Stimulated activated memory B cell treated with anti-CD40 and anti-IgM and Interleukin-4, amounts not matched to agents 10 μg/mL and 1 μg/mL and 100 μg/mL, for 72 hours (primary cell): Measurements from ENCODE around the gene PGLYRP1.
A peak's percentile ranks its signal among the peaks of the same experiment; 100 is the strongest.

ENCODE experiments used
- ATAC-seq: fragments of 150-1000 bp; cut with Tn5 transposase; 2 replicates; pipeline ENCODE4 v1.10.0; 2021
- H3K27ac Mint-ChIP-seq: one replicate; pipeline ENCODE4 v1.8.0; 2022; ENCODE audit warnings: mild to moderate bottlenecking, mixed read lengths
- H3K27me3 Mint-ChIP-seq: one replicate; pipeline ENCODE4 v1.8.0; 2022; ENCODE audit warnings: mixed read lengths
- H3K36me3 Mint-ChIP-seq: one replicate; pipeline ENCODE4 v1.8.0; 2022; ENCODE audit warnings: mixed read lengths
- H3K4me1 Mint-ChIP-seq: one replicate; pipeline ENCODE4 v1.8.0; 2022; ENCODE audit warnings: mixed read lengths
- H3K4me3 Mint-ChIP-seq: one replicate; pipeline ENCODE4 v1.8.0; 2022; ENCODE audit warnings: mild to moderate bottlenecking, moderate library complexity, mixed read lengths
- H3K9me3 Mint-ChIP-seq: one replicate; pipeline ENCODE4 v1.8.0; 2022; ENCODE audit warnings: mixed read lengths

PGLYRP1 gene

DNA sequence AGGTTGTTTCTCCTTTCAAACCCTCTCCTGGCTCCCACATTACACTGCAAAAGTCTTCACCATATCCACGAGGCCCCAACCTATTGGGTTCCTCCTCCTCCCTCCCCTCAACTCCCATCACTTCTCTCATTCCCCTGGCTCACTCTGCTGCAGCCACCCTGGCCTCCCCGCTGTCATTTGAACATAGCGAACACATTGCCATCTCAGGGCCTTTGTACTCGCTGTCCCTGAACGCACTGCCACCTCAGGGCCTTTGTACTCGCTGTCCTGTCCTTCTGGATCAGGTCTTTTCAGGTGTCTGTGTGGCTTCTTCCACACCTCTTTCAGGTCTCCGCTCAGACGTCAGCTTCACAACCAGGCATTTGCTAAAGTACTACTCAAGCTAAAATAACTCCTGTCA, 25.9 kb downstream of the PGLYRP1 start:
- Mint-ChIP-seq H3K4me1 (peaks cover 27% of the 10 kb centered on the region), H3K9me3 (no peaks in the 10 kb centered on the region), H3K27me3 (peaks cover 26% of the 10 kb centered on the region), H3K27ac (no peak overlapping the region), H3K4me3 (peak overlapping the region; percentile 10), H3K36me3 (peaks cover 36% of the 10 kb centered on the region)
- no peak for ATAC-seq

- Mint-ChIP-seq H3K9me3 (no peaks in the 10 kb centered on the region), H3K27ac (no peak overlapping the region)
- no peak for ATAC-seq
These were observed 27.0 kb downstream of the PGLYRP1 start for GRCh38 chr19:45995715-45996385.

DNA sequence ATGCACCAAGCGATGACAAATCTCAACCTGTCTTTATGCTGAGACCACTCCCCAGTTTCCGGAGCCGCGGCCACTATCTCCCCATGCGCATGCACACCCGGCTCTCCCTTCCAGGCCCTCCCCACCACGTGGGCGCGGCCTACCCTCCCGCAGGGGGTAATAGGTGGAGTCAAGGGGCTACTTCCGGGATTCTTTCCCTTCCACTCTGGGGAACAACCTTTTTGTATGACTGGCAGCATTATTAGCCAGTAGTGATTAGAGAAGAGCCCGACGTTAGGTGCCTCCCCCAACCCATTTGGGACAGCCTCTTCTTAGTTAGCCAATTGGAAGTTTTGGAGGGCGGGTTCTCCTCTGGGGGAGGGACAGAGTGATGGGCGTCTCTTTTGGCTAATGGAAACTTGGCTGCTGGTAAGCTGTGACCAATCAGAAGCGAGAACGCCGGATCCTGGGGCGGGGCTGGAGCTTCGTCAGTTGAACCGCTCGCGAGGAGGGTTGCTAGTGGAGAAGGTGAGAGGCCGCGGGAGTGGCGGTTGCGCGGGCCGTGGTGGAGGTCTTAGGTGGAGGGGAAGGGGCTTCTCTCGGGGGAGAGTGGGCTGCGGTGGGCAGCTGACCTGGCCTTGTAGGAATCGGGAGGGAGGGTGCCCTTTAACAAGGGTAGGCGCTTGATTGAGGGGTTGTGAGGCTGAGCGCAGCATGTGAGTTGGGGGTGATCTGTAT, 27.7 kb downstream of the PGLYRP1 start, which contains the start of gene CCDC61:
TSS of gene CCDC61 (plus strand) at position 470 of the 717 bp plus-strand sequence. CDS start 7,552 bp downstream, outside the sequence.
- no peak within 1 kb of the TSS for H3K27ac Mint-ChIP-seq
- H3K27me3 Mint-ChIP-seq: peaks cover 24% of the 10 kb centered on the region
- H3K4me3 Mint-ChIP-seq: no peak within 1 kb of the TSS
- ATAC-seq: peak; percentile 99
- H3K36me3 Mint-ChIP-seq: peaks cover 30% of the 10 kb centered on the region
- no peaks in the 10 kb centered on the region for H3K9me3 Mint-ChIP-seq
- peaks cover 17% of the 10 kb centered on the region for H3K4me1 Mint-ChIP-seq

More at GRCh38 chr19:45995715-45996385, 27.0 kb downstream of the PGLYRP1 start:
- no peak overlapping the region for H3K4me3 Mint-ChIP-seq
- H3K4me1 Mint-ChIP-seq: peaks cover 24% of the 10 kb centered on the region
- peaks cover 24% of the 10 kb centered on the region for H3K27me3 Mint-ChIP-seq
- H3K36me3 Mint-ChIP-seq: peaks cover 36% of the 10 kb centered on the region

DNA sequence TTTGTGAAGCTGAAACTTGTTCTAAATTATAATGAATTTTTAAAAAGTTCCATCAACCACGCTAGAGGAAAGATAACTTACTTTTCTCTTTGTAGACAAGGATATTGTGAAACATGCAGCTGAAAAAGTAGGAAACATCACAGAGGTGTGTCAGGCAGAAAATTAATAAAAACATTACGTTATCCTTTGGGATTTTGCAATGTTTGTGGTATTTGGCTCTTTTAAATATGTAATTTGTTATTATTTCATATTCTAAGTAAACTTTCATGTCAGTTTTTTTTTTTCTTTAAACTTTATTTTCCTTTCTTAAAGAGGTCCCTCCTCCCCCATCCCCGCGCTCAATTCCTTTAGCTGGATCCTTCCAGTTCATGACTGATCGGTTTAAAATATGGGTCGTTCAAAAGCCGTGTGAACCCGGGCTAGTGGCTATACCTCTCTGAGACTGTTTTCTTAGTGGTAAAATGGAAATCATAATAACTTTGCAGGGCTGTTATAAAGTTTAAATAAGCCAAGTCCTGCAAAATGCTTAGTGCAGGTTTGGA, 28.3 kb downstream of the PGLYRP1 start:
- Mint-ChIP-seq H3K4me3 (no peak overlapping the region), H3K27me3 (peaks cover 24% of the 10 kb centered on the region), H3K36me3 (peaks cover 24% of the 10 kb centered on the region), H3K27ac (no peak overlapping the region), H3K9me3 (no peaks in the 10 kb centered on the region), H3K4me1 (peaks cover 11% of the 10 kb centered on the region)
- ATAC-seq: peak; percentile 4

- ATAC-seq: no peak
- Mint-ChIP-seq H3K27me3 (peaks cover 36% of the 10 kb centered on the region), H3K9me3 (no peaks in the 10 kb centered on the region), H3K4me1 (no peaks in the 10 kb centered on the region), H3K36me3 (no peaks in the 10 kb centered on the region), H3K27ac (no peak overlapping the region), H3K4me3 (no peak overlapping the region)
These were observed 32.6 kb downstream of the PGLYRP1 start for GRCh38 chr19:45990113-45990728.

DNA sequence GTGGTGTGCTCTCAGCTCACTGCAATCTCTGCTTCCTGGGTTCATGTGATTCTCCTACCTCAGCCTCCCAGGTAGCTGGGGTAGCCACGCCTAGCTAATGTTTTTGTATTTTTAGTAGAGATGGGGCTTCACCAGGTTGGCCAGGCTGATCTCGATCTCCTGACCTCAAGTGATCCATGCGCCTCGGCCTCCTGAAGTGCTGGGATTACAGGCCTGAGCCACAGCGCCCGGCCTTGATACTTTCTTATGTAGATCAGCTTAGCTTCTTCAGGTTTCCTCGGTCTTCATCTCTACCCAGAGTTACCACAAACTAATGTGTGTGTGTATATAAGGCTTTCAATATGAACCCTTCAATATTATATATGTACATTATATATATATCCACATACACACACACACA, 37.5 kb downstream of the PGLYRP1 start:
- Mint-ChIP-seq H3K27me3 (peaks cover 66% of the 10 kb centered on the region), H3K4me1 (no peaks in the 10 kb centered on the region), H3K4me3 (no peak overlapping the region), H3K9me3 (peaks cover 3% of the 10 kb centered on the region), H3K27ac (no peak overlapping the region), H3K36me3 (no peaks in the 10 kb centered on the region)
- no peak for ATAC-seq

- no peak for ATAC-seq
- Mint-ChIP-seq H3K36me3 (no peaks in the 10 kb centered on the region), H3K9me3 (peaks cover 3% of the 10 kb centered on the region), H3K4me1 (no peaks in the 10 kb centered on the region), H3K27ac (no peak overlapping the region), H3K4me3 (no peak overlapping the region), H3K27me3 (peaks cover 50% of the 10 kb centered on the region)
These were observed 41.5 kb downstream of the PGLYRP1 start for GRCh38 chr19:45981350-45981749.

- Mint-ChIP-seq H3K9me3 (no peaks in the 10 kb centered on the region), H3K4me3 (no peak overlapping the region), H3K36me3 (no peaks in the 10 kb centered on the region), H3K27me3 (peaks cover 58% of the 10 kb centered on the region), H3K27ac (no peak overlapping the region), H3K4me1 (no peaks in the 10 kb centered on the region)
- no peak for ATAC-seq
These were observed 44.7 kb downstream of the PGLYRP1 start for GRCh38 chr19:45978156-45978555.

DNA sequence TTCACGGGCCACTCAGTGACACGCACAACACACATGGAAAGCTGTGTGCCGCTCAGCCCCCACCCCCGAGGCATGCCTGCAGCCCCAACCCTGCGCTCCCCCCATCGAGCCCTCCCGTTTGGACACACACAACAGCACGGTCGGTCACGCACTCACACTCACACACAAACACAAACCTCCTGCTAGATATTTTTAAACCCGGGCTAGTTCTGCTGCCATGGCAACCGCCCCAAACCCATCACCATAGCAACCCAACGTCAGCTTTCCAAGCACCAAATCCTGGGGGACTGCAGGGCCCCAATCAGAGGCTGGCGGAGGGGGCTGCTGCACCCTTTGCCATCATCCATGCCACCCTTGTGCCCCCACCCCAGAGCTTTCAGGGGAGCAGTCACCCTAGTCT, 46.7 kb downstream of the PGLYRP1 start:
- ATAC-seq: no peak
- H3K4me3 Mint-ChIP-seq: no peak overlapping the region

DNA sequence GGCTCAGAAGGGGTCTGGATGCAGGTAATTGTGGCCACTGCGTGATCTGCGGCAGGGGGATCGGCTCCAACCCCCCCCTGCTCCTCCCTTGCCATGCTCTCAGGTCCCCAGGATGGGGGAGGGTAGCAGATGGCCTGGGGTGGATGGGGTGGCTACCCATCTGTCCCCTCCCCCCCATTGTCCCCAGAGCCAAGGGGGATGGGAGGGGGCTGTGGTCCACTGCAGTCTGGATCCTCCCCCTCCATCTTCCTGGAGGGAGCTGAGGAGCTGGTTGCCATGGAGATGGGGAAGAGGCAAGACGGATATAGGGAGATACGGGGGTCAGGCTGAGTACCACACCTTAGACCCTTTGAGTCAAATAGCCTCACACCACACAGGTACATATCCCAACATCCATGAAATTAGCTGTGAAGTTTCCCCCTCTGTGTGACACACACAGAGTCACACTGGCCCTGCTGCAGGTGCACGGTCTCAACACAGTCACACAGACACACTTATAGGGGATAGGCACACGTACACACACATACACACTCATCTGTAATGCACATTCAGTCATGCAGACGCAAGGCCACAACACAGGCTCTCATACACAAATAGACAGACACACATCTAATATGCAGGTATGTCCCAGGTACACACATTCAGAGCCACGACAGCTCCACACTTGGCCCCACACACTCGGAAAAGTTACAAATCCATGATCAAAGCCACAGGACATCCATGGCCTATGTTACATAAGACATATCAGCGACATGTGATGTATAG, 47.4 kb downstream of the PGLYRP1 start:
- no peak overlapping the region for H3K27ac Mint-ChIP-seq
- H3K4me3 Mint-ChIP-seq: no peak overlapping the region
- peaks cover 66% of the 10 kb centered on the region for H3K27me3 Mint-ChIP-seq
- H3K36me3 Mint-ChIP-seq: no peaks in the 10 kb centered on the region
- ATAC-seq: no peak
- peaks cover 8% of the 10 kb centered on the region for H3K9me3 Mint-ChIP-seq
- H3K4me1 Mint-ChIP-seq: peaks cover 21% of the 10 kb centered on the region

More for the DNA sequence above, 46.7 kb downstream of the PGLYRP1 start:
- H3K36me3 Mint-ChIP-seq: no peaks in the 10 kb centered on the region
- peaks cover 64% of the 10 kb centered on the region for H3K27me3 Mint-ChIP-seq
- peaks cover 8% of the 10 kb centered on the region for H3K9me3 Mint-ChIP-seq
- peaks cover 17% of the 10 kb centered on the region for H3K4me1 Mint-ChIP-seq
- no peak overlapping the region for H3K27ac Mint-ChIP-seq

DNA sequence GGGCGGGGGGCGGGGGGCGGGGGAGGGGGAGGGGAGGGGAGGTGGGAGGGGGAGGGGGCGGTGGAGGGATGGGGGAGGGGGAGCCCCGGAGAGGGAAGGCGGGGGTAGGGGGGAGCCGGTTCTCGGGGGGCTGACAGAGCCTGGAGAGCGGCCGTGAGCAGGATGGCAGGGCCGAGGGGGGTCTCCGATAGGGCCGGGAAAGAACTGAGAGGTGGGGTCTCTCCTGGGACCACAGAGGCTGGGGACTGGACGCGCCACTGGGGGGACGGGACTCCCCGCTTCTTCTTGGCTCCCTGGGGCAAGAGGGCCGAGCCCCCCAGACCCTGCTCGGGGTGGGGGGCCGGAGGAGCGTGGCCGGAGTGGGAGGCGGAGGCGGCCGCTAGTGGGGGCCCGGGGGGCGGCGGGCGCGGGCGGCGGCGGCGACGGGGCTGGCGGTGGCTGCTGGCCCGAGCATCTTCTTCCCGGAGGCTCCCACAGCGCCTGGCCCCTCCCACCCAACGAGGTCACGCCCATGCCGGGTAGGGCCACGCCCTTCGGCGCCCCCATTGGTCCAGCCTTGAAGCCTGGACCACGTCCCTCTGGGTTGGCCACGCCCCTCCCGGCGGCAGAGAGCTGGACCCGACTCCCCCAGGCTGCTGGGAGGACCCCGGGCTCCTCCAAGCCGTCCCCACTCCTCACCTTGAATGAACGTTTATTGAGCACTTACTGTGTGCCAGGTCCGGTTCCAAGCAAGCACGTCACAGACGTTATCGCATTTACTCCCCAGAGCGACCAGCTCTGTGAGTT, 49.1 kb downstream of the PGLYRP1 start, which contains the start of gene NOVA2:
TSS of gene NOVA2 (minus strand) at position 313 of the 786 bp plus-strand sequence. CDS start 514 bp downstream, outside the sequence.
- peaks cover 8% of the 10 kb centered on the region for H3K9me3 Mint-ChIP-seq
- peak; percentile 56 for ATAC-seq

DNA sequence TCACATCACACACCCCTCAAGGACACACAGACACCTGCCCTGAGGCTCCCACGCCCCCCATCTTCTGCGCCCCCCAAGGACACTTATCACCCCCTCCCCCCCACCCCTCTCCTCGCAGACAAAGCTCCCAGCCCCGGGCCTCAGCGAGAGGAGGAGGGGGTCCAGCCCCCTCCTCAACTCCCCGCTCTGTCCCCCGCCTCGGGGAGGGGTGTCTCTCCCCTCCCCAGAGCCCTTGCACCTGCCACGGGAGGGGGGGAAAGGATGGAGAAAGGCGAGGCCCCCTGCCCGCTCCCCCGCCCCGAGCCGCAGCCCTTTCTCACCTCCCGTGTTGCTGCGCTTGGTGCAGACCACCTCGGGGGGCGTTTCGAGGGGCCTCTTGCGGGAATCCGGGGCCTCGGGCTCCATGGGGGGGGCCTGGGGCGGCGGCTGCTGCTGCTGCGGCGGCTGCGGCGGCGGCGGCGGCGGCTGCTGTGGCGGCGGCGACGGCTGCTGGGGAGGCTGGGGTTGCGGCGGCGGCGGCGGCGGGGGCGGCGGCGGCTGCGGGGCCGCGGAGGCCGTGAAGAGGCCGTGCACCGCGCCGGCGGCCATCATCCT, 49.8 kb downstream of the PGLYRP1 start:
- Mint-ChIP-seq H3K9me3 (peaks cover 8% of the 10 kb centered on the region), H3K27me3 (peaks cover 79% of the 10 kb centered on the region), H3K27ac (no peak overlapping the region), H3K36me3 (no peaks in the 10 kb centered on the region), H3K4me3 (peak overlapping the region; percentile 26), H3K4me1 (peaks cover 21% of the 10 kb centered on the region)
- no peak for ATAC-seq

More for the DNA sequence above, 49.1 kb downstream of the PGLYRP1 start, which contains the start of gene NOVA2:
- Mint-ChIP-seq H3K27ac (no peak within 1 kb of the TSS), H3K36me3 (no peaks in the 10 kb centered on the region), H3K4me3 (peak within 1 kb of the TSS; percentile 26), H3K4me1 (peaks cover 21% of the 10 kb centered on the region), H3K27me3 (peaks cover 72% of the 10 kb centered on the region)

DNA sequence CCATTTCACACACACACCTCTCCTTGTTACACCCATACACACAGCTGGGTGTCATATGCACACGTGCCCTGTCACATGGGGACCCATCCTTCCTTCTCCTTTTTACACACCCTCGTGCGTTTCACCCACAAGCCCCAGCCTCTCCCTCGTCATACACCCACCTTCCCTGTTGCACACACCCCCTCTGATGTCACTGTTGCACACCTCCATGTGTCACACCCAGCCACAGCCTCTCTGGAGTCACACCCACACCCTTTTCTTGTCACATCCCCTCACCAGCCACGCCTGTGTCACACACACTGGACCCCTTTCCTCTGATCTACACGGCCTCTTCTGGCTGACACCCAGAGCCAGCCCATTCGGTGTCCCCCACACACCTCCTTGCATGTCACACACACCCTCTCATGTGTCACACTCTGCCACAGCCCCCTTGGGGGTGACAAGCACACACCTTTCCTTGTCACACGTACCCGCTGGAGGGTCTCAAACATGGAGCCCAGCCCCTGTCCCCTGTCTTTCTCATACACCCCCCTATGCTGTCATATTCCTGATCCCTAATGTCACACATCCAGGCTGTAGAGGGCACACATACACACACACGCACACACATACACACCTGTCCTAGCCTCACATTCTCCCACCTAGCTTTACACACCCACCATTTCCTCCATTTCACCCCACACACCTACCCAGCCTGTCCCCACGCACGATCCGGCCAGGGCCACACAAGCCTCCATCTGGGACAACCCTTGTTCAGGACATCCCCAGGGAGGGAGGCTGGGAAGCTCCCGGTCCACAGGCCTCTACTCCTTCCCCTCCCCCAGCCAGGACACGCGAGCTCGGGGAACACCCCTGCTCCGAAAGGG, 50.5 kb downstream of the PGLYRP1 start:
- ATAC-seq: peak; percentile 68
- Mint-ChIP-seq H3K27me3 (peaks cover 87% of the 10 kb centered on the region), H3K36me3 (no peaks in the 10 kb centered on the region), H3K4me3 (peak overlapping the region; percentile 26), H3K9me3 (peaks cover 8% of the 10 kb centered on the region), H3K4me1 (peaks cover 21% of the 10 kb centered on the region), H3K27ac (no peak overlapping the region)
